Stimulated activated CD8-positive, alpha-beta memory T cell treated with anti-CD3 and anti-CD28 coated beads, Interleukin-2, amount 100 ng/mL, for 1 hour (primary cell): ENCODE data around the gene PTMA.

Source experiments
- DNase-seq, 2 donors: peaks; one replicate each; pipeline ENCODE4 v3.0.0-alpha.2; 2020; ENCODE audit warnings: low read depth in 2 of 2

Gene PTMA

DNA sequence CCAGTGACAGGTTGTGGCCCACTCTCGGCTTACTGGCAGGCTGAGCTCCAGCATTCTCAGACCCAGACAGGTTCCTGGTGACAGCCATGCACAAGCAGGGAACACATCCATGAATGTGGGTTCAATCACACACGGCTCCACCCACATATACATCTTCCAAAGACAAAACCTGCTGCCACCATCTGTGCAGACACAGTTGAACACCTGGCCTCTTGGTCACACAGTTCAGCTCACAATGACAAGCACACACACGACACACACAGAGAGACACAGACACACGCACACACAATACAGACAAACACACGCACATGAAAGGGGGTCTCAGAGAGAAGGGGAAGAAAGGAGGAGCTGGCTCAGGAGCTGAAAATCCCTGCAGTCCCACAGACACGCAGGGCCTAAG, 32.1 kb upstream of the PTMA start:
- DNase-seq = no peak

DNA sequence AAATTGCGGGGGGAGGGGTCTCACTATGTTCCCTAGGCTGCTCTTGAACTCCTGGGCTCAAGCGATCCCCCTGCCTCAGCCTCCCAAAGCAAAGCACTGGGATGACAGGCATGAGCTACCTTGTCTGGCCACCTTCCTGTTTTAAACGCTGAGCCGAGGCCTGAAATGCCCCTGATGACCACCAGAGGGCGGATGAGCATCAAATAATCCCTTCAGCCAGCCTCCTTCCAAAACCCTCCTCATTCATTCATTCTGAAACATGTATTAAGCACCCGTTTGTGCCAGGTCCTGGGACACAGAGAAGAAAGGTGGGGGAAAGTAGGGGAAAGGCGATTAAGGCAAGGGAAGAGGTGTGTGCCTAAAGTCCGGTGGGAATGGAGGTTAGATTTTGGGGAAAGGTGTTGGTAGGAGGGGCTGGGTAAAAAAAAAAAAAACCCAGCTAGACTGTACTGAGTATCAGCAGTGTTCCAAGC, 30.7 kb upstream of the PTMA start:
- peak; percentile 66 to 75 for DNase-seq

DNA sequence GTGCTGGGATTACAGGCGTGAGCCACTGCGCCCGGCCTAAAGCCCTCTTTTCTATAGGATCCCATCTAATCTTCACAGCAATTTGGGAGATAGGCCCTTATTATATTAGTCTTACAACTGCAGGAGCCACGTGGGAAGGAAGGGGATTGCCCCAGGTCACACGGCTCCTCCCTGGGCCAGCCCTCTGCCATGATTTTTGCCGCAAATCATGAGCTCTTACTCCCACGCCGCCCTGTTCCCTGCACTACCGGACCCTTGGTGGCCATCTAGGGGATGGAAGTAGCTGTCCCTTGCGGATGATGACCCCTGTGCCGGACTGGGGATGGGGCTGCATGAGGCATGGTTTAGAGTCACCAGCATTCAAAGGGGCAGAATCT, 28.4 kb upstream of the PTMA start:
- DNase-seq = no peak

DNA sequence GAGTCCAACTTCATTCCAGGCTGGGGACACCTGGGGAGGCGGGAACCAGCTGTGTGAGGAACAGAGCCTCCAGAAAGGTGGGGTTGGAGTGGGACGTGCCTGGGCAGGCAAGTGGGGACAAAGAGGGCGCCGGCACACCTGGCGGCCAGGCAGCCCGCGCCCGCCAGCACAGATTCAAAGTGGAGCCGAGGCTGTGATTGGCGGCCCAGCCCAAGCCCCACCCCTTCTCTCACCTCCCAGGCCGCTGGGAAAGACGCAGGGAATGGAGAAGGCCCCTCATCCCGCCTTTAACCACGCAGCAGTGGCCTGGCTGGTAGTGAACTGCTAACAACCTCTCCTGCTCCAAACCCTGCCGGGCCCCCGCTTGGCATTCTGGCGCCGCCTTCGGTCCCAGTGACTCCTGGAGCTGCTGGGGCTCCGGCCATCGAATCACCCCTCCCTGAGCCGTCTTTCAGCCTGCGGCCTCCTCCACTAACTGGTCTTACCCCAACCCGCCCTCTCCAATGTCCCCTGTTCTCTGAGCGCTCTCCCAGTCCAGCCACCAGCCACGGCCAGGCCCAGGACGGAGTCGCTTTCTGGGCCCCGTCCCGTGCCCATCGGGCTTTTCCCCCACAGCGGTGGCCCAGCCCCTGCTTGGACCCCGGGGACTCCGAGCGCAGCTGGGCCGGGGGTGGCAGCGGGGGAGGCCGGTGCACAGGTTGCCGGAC, 27.9 kb upstream of the PTMA start:
- no peak for DNase-seq

DNA sequence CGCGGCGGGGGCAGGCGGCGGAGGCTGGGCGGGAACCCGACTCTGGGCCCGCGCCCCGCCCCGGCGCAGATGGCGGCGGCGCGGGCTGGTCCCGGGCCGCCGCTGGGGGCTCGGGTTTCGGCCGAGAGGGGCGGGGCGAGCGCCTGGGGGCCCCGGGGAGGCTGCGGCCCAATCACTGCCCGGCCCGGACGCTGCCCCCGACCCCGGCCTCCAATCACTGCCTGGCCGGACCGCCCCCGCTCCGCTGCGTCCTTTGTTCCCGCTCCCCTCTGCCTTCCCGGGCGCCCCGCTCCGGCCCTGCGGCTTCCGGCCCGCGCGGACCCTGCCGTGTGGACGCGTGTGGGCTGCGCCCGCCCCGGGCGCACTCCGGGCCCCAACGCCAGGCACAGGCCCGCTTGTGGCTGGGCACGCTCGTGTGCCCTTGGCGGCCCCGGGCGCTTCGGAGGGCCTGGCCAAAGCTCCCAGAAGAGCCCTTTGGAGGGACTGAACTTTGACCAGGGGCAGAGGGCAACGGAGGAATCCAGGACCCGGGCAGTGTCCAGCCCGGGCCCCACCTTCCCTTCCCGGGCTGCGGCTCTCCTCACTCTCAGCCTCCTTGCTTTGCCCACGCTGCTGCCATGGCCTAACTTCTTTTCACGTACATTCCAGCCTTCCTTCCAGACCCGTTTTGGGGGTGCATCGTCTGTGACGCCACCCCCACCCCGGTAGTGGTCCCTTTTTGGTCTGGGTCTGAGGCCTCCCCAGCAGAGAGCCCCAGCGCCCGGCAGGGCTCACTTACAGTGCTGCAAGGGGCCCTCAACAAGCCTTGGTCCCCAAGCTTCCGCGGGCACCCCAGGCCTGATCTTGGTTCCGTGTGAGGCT, 27.1 kb upstream of the PTMA start:
- no peak for DNase-seq

DNA sequence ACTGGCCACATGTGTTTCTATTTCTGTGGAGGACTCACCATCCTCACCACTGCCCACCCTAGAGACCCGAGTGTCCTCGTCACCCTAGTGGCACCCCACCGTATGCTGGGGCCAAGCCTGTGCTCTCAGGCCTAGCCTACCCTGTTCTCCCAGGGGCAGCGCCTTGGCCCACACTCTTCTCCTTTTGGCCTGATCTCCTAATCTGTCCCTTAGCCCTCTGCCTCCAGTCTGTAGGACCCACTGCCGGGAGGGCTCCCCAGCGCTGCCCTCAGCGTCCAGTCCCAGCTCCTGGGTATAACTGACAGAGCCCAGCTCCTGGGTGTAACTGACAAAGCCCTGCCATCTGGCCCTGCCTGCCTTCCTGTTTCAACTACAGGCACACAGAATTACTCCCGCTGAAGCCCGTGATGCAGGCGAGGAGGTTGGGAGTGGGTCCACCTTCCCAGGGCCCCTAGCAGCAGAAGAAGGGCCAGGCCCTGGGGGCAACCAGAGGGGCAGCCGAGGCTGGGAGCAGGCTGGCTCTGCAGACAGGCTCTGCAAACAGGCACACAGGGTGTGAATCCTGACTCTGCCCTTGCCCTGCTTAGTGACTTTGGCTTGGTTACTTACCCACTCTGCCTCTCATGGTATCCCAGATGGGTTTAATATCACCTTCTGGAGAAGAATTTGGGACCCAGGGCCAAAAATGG, 25.6 kb upstream of the PTMA start:
- no peak for DNase-seq

DNA sequence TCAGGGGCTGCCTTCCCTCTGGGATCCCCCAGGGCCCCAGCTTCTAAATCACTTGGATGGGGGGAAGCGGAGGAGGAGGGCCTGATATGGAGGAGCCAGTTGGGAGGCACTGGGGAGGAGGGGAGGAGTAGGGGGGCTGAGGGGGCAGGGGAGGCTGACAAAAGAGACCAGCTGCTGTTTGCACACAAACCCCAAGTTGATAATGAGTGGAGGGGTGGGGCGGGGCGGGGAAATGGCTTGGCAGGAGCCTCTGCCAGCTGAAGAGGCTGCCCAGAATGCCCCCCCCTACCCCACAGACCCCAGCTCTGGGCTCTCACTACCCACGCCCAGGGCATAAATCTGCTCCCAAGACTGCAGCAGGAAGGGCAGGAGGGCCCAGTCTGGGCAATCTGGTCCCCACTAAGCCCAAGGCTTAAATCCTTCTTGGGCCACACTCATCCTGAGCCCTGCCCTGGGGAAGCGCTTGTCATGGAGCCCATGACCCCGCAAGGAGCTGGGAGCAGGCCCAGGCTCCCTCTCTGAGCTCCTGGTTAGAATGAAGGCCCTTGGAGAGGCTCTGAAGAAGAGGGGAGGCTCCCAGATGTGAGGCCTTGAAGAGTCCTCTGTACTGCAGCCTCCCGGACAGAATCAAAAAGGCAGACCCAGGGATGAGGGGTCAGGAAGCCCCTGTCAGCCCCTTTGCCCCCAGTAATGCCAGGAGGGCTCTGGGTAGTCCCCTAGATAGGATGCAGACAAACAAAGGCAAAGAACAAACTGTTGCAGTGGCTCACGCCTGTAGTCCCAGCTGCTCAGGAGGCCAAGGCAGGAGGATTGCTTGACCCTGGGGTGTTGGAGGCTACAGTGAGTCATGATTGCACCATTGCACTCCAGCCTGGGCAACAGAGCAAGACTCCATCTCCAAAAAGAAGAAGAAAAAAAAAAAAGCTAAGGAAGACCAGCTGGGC, 24.8 kb upstream of the PTMA start:
- no peak for DNase-seq

DNA sequence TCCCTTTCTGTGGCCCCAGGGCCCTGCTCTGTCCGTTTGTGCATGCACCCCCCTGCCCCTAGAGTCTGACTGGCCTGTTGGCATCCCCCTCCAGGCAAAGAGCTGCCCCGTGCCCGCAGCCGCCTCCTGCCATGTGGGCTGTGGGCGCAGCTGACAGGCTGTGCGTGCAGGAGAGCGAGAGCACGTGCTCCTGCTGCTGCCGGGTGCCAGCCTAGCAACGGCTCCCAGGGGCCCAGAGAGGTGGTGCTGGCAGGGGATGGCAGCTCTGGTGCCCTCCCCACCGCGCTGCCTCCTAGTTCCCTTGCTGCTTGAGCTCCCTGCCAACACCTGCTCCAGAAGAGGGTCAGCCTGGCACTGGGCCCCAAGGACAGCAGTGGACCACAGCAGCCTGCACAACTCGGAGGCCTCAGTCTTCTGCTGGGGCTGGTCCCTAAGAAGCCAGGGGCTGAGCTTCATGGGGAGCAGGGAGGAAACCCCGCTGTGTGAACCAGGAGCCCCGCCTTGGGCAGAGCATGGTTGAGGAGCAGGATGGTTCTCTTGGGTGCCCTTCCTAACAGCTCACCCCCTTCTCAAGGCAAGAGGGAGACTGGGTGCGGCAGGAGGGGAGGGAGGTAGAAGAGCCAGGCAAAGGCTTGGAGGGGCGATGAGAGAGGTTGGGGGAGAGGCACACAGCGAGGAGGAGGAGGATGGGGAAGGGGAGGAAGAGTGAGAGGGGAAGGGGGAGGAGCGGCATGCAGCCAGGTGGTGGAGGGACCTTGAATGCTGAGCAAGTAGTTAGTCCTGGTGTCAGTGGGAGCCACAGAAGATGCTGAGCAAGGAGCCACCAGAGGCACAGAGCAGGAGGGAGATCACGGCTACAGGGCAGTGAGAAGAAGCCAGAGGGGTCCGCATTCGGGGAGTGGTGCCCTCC, 23.8 kb upstream of the PTMA start:
- no peak for DNase-seq

DNA sequence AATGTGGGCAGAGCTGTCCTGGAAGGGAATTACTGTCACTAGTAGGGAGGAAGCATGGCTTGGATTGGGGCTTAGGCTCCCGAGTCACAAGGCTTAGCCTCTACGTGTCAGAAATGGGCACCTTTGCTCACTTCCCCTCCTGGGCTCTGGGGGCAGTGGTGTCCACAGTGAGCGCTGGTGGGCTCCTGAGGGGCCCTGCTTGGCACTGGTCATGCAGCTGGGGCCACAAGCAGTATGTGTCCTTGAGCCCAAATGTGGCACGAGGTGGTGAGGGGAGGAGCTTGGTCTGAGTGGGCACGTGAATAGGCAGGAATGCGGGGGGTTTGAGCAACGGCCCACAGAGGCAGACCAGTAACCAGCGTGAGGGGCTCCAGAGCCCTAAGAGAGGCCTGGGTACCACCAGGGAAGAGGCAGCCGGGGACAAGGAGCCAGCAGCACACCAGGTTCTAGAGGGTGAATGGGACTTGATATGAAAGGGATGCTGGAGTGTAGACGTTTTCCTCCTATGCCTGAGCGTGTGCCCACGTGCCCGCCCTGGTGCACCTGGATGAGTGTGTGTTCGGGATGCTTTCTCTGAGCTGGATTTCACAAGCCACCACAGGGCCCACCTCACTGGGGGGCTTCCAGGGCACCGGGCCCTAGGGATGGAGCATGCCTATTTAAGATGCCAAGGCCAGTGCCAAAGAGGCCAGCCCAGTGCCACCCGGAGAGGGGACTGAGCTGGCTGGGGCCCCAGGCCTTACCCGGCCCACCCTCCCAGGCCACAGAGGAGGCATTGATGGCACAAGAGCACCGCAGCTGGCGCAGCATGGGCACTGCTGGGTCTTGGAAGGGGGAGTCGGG, 22.8 kb upstream of the PTMA start:
- no peak for DNase-seq

DNA sequence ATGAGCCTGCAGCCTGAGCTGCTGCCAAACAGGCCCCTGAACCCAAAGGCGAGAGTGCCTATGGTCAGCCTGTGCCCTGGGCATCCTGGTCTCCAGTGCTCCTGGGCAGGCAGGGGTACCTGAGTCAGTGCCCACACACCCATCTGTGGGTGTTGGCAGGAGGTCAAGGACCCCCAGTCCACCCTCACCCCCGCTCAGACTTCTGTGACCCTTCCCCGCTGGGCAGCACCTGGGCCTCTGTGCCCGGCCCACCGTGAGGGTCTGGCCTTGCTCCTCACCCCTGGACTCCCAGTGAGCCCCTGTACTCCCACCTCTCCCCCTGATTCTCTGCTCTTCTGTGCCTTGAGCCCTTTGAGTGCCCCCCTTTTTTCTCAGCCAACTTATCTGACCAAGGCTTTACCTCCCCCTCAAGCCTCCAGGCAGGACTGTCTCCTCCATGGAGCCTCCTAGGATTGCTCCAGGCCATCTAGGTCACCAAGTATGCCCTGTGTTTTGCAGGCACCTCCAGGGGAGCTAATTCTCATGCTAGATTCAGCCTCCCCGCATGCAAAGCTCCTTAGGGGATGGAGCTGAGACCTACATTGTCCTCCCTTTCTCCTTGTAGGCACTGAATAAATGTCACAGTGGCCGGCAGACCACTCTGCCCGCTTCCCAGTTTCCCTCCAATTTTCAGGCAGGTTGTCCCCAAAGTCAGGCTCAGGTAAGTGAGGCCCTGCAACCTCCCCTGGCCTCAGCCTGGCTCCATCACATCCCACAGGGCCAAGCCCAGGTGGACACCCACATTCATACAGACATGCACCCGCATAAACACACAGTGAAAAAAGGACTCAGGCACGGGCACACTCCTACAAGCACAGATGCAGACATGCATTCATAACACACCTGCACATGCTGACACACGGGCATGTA, 21.9 kb upstream of the PTMA start:
- no peak for DNase-seq

DNA sequence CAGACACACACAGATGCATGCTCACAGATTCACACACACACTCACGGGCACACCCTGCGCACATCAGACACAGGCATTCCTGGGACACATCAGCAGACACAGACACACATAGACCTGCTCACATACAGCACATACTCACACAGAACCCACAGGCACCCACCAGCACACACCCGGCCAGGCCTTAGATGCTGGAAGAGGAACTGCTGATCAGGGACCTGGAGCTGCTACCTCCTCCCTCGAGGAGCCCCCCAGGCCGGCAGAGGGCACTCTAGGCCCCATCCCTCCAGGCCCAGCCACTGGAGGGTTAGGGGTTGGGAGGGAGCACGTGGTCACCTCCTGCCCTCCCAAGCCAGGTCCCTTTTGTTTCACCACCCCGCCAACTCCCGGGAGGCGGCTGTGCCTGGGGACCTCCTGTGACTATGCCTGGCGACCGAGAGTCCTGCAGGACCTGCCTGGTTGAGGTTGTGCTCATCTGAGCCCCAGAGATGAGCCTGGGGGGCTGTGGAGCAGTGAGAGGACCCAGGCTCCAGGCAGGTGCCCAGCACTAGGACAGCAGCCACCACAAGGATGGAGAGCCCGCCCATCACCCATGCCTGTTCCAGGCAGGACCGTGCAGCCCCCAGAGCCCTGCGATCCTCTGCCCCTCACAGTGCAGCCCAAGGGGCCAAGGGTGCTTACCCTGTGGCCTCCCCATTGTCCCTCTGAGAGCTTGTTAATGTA, 21.0 kb upstream of the PTMA start:
- peak; percentile 22 to 48 for DNase-seq

DNA sequence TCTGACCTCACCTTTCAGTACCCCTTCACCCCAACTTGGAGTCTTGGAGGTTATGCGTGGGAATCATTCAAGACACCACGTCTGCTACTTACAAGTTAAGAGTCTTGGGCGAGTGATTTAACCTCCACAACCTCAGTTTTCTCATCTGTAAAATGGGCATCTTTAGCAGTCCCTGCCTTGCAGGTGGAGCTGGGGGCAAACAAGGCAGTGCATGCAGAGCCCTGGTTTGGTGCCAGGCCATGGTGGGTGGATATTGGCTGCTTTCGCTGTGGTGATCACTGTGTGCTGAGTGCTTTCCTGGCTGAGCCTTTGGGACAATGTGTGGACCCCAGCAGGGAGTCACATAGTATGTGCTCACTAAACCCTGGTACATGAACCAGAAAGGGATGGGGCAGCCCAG, 20.4 kb upstream of the PTMA start:
- no peak for DNase-seq

DNA sequence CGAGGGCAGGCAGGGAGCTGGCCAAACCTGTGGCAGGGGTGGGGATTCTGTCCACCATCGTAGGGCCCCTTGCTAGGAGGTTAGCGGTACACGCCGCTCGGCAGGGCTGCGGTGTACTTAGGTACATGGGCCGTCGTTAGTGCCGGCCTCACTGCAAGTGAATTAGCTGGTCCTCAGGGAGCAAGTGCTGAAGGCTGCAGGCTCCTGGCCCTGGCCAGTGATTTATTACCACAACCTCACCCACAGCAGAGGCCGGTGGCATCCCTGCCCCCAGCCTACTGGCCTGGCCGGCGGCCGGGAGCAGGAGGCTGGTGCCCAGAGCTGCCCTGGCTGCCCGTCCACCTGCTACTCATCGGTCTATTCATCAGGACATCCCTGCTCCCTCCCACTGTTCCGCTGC, 19.6 kb upstream of the PTMA start:
- no peak for DNase-seq

DNA sequence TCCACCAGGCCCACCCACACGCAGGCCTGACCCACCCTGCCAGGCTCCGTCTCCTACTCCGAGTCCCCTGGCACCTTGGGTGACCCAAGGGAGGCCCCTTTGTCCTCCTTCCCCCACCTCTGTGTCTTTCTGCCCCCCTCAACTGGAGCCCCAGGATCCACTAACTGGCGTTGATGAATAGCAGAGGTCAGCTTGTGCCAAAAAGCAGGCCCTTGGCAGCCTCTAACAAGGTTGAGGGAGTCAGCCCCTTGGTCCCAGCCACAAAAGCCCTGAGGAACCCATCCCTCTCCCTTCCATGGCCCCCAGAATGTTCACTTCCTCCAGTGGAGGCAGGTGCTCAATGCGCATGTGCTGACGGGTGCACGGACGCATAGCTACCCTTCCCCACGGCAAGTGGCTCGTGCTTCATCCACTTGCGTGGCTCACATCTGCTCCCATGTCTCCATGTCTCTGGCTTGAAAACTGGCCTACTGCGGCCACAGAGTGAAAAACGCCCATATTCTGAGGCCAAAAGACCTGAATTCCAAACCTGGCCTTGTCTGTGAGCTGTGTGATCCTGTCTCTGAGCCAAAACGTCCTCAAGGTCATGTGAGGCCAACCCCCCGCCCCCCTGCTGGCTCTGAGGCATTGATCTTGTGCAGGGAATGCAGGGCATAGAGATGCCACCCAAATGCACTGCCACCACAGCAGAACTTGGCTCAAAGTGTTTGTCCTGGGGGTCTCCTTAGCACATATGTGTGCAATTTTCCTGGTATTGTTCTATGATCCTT, 19.0 kb upstream of the PTMA start:
- no peak for DNase-seq

DNA sequence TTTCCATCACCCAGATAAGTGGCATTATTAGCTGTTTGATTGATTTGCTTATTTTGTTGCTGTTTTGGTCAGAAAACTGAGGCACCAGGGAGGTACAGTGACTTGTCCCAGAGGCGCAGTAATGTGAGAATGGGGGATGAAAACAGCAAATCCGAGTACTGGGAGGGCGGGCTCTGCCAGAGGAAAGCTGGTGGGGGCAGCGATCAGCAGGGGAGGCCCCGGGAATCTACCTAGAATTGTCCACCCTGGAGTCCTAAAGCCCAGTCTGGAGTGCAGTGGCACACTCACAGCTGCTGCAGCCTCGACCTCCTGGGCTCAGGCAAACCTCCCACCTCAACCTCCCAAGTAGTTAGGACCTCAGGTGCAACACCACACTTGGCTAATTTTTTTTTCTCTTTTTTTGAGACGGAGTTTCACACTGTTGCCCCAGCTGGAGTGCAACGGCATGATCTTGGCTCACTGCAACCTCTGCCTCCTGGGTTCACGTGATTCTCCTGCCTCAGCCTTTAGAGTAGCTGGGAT, 17.0 kb upstream of the PTMA start:
- no peak for DNase-seq

DNA sequence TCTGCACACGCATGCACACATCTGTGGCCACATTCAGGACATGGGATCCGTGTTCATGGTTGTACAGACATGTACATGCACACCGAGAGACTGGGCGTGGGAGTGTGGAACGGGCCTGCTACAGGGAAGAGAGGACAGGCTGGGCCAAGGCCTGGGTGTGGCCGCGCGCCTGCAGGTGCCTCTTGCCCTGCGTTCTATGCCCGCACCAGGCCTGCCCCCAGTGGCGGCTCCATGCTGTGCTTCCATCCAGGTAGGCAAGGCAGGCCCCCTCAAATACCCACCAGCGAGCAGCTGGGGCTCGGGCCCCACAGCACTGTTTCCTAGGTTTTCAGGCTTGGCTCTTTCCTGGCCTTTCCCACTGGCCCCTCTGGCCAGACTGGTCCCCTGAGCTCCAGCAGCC, 15.5 kb upstream of the PTMA start:
- DNase-seq = no peak

DNA sequence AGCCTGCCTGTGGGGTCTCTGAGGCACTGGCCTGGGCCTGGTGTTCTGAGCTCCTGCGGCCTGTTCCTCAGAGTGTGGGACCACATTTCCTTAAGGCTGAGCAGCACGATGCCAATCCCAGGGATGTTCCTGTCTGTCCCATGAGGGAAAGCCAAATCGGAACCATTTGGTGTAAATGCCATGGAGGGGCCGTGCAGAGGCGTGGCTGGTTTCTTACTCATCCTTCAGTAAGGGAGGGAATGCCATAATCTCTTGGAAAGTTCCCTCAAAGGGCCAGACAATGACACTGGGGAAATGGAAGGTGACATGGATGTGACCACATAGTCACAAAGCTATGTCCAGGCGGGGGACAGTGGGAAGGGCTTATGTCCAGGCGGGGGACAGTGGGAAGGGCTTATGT, 14.4 kb upstream of the PTMA start:
- no peak for DNase-seq
